Kasumi-1 (cell line): Measurements from ENCODE around the gene ADAMTS3.
"Not testable (repeated sequence)": the region's sequence is repeated elsewhere in the genome, so short reads cannot be mapped to it uniquely, and the experiment has no call there.

Experiments used
- DNase-seq, 2 experiments: peaks; one replicate each; lab custom pipeline; 2025; lab: John Stamatoyannopoulos, UW

Gene ADAMTS3

GRCh38 chr4:72471816-72472215 lies 97.2 kb downstream of the ADAMTS3 start:
- DNase-seq, result no peak

GRCh38 chr4:72468904-72469502 lies 100.0 kb downstream of the ADAMTS3 start:
- DNase-seq, result peak; percentile 35 to 39

DNA sequence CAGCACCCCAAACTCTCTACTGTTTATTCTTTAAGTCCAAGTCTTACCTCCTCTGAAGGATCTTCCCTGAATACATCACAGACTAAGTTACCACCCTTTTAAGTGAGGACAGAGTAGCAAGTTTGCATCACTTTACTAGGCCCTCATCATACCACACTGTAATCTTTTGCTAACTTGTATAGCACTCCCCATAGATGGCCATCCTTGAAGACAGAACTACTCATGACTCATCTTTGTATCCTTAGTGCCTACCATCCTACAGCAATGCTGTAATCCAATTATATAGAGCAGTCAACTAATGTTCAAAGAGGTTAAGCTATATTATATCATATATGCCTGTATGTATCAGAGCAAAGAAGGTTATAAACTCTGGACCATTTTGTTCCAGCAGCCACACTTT lies 101.4 kb downstream of the ADAMTS3 start:
- DNase-seq, result no peak

- no peak for DNase-seq
Observed at GRCh38 chr4:72463724-72464123, 105.3 kb downstream of the ADAMTS3 start.

- no peak for DNase-seq
Observed at GRCh38 chr4:72457158-72457557, 111.9 kb downstream of the ADAMTS3 start.

GRCh38 chr4:72451349-72451748 lies 117.7 kb downstream of the ADAMTS3 start:
- no peak for DNase-seq

DNA sequence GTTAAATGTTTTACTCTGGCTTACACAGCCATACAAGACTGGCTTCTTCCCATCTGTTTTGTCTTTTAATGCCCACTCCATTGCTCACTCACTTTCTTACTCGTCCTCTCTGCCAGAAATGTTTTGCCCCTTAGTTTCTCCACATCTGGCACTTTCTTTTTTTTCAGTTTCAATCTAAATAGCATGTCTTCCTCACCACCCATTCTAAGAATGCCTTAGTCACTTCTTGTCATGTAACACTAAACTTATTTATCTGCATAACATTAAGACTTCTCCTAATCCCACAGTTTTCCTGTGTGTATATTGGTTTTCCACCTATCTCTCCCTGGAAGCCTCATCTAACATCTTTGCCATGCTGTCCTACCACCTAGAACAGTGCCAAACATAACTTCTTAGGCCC lies 119.3 kb downstream of the ADAMTS3 start:
- no peak for DNase-seq

GRCh38 chr4:72448231-72448630 lies 120.8 kb downstream of the ADAMTS3 start:
- DNase-seq, result no peak

GRCh38 chr4:72446353-72447055 lies 122.5 kb downstream of the ADAMTS3 start:
- DNase-seq, result no peak

DNA sequence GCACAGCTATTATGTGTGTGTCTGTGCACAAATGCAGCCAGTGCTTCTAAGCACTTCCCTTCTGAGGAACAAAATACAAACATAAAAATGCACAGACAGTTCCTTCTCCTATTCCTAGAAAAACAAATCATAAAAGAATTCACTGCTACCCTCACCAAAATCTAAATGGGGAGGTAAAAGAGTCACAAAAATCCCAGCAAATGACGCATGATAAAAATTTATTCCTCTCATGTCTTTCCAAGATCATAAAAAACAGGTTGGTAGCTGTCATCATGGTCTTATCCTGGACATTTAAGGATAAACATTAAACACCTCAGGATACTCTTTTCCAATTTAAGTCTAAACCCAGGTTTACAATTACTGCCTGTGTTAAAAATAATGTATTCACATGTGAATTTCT lies 124.9 kb downstream of the ADAMTS3 start:
- no peak for DNase-seq

DNA sequence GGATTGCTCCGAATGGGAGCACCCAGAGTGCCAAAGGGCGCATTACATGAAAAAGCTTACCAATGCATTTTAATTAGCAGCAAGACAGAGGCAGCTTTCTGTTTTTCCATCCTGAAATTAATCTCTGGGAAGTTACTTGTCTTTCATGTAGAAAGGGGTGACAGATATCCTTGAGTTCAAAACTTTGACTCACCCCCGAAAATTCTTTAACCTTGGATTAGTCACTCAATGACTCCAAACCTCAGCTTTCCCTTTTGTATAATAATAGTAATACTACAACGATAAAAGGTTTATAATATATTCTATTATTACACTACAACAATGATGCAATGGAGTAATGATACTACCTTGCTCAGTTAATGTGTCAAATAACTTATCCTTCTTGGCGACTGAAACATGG lies 126.3 kb downstream of the ADAMTS3 start:
- DNase-seq, result no peak

- no peak for DNase-seq
Observed at GRCh38 chr4:72442147-72442546, 126.9 kb downstream of the ADAMTS3 start.

GRCh38 chr4:72440386-72440785 lies 128.6 kb downstream of the ADAMTS3 start:
- DNase-seq, result no peak

DNA sequence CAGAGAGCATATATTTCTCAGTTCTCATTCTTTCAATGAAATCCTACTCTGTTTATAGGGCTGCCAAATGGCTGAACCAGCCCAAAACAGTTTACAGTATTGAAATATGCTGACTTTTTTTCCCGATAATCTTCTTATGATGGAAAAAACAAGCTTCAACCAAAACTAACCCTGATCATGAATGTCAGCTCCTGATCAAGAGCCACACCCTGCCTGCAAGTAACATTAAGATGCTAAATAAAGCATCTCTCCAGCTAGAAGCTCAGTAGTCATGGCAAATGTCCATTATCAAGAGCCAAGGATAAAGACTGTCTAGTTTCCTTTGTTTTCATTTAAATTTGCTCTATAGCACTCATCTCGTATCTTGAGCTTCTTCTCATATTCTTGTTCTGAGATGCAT lies 136.0 kb downstream of the ADAMTS3 start:
- DNase-seq, result no peak

DNA sequence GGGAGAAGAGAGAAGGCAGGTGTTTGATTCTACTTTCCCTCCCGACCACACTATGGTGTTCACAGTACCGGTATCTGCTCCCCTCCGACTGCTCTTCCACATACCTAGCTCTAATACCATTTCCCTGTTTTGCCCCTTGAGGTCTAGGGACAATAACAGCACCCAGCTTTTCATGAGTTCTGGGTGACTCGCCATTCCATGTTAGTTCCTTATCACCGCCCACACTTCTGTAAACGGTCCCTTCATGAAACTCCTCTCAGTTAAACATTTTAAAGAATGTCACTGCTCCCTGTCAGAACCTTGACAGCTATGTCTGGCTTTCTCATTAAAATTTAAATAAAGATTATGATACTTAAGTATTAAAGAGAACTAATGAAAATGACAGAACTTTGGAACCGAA lies 136.7 kb downstream of the ADAMTS3 start:
- DNase-seq, result peak; percentile 9 to 19

GRCh38 chr4:72430988-72431387 lies 138.0 kb downstream of the ADAMTS3 start:
- no peak for DNase-seq

GRCh38 chr4:72430050-72430449 lies 139.0 kb downstream of the ADAMTS3 start:
- DNase-seq, result peak; percentile 44 to 59

DNA sequence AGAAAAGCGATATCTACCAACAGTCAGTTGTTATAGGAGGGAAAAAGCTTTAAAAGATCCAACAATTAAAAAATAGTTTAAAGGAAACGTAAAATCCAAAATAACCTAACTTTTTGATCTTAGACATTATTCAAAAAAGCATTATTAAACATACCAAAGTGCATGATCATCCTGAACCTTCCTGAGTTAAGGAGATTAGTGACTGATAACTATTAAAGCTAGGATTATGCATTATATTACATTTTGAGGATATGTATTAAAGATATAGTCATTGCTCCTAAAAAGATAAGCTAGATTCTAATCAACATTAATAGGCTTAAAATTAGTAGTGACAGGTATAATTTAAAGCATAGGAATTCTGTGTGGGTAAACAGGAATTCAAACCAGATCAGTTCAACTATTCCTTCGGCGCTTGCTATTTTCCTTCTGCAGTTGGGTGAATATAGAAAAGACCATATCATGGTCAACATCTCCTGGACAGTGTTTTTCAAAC lies 139.6 kb downstream of the ADAMTS3 start:
- DNase-seq, result no peak

DNA sequence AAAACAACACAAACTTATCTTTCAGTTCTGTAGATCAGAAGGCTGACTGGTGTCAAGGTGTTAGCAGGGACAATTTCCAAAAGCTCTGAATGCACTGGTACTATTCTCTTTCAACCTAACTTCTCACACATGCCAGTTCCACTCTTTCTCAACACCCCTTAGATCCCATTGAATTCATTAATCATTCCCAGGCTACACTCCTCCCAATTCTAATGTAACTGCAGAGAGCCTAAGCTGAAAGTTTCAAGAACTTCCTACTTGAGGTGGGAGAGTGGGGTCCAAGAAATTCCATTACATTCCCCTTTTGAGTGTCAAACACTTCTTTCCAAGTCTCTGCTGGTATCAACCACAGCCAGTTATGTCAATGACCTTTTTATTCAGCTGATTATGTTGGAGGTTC lies 142.0 kb downstream of the ADAMTS3 start:
- no peak for DNase-seq

- not testable (repeated sequence) for DNase-seq
Observed at GRCh38 chr4:72425908-72426307, 143.1 kb downstream of the ADAMTS3 start.

GRCh38 chr4:72424006-72424405 lies 145.0 kb downstream of the ADAMTS3 start:
- DNase-seq, result no peak

DNA sequence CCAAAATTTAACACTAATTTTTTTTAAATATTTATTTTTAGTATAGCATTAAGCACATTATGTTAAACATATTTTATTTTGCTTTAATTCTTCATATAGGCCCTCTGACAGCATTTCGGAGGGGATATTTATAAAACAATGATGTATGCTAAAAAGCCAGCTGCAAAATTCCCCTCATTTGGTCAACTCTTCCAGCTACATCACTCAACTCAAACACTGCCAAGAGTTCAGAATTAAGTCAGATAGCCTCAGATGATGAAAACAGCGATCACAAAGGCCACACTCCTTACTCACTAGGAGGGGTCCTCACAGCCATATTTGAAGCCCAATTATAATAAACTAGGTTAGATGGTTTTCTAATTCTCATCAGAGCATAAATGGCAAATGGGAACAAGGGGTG lies 146.6 kb downstream of the ADAMTS3 start:
- DNase-seq, result no peak

GRCh38 chr4:72418458-72418857 lies 150.6 kb downstream of the ADAMTS3 start:
- peak; percentile 73 to 86 for DNase-seq

DNA sequence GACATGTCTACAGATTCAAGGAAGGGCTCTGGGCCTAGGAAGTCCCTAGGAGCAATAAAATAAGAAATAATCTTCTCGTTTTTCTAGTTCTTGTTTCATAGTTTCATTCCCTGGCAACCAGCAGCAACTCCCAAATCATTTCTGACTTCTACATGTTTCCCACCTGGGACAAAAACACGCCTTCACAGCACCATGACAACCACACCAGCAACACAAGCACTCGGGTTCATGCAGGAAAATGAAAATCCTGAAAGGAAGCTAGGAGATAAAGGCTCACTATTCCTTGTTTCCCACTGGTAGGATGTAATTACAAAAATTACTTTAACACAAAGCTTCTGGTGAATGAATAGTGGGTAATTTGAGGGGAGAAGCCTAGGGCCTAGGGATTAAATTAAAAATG lies 158.9 kb downstream of the ADAMTS3 start:
- DNase-seq, result no peak
